ENCODE measurements around the gene APEX1. TPM values are rescaled to one million over a fixed set of nuclear protein-coding genes. Genes with fewer than 3 reads are reported as not detected.

APEX1 gene
- total and polyA plus RNA-seq, 2 of the 8 experiments (the other 6 are each of a cell fraction or from before 2014, with no cell fraction given), result 384 to 700 TPM

- DNase-seq (ENCODE audit: low read depth in 1 of 2, low spot score in 2 of 2), result peak; percentile 31 to 83
- CTCF ChIA-PET (ENCODE audit: partially characterized antibody), result interaction anchor here (0.9 to 3.7 kb wide), 5 partner anchors 11 to 195 kb away, joined by 3 to 35 read pairs (median 9); partner anchors contain the start of genes APEX1 and OSGEP
- H2BK12ac ChIP-seq (ENCODE audit: low read depth, low read length), result peak within 1 kb of the TSS; percentile 92; the same call in 1 of the 2 replicates
- POLR2A ChIA-PET (ENCODE audit: partially characterized antibody), result interaction anchor here (0.6 to 3.4 kb wide), 15 partner anchors 9 to 198 kb away, joined by 3 to 23 read pairs (median 3); partner anchors contain the start of genes APEX1, OSGEP and PARP2
- no peak within 1 kb of the TSS for H3K23ac ChIP-seq (ENCODE audit: insufficient read length)
- H4K8ac ChIP-seq (ENCODE audit: extremely low read depth, insufficient read depth, low read length), result peak within 1 kb of the TSS; percentile 92; the same call in 1 of the 2 replicates
- H2AK5ac ChIP-seq (ENCODE audit: low read depth, low read length), result no peak within 1 kb of the TSS
- H2BK120ac ChIP-seq (replicated peaks; ENCODE audit: low read depth, low read length), result no peak within 1 kb of the TSS
- WGBS, 2 experiments (ENCODE audit: extremely low coverage in 1 of 2, insufficient coverage in 1 of 2, insufficient read length in 1 of 2, insufficient replicate concordance in 2 of 2, low coverage in 1 of 2, low lambda C conversion rate in 2 of 2, missing lambda C conversion rate in 1 of 2), result 2% methylated on average over 43 of the region's 43 CpGs; no CpG with 5 or more reads in 1 of the 2 experiments
- H2BK15ac ChIP-seq (ENCODE audit: low read length), result 0 out of 2 replicates have a peak within 1 kb of the TSS, but pooled peaks have one; percentile 5
- no peak for FAIRE-seq
- peak within 1 kb of the TSS; percentile 78 for H3K18ac ChIP-seq (ENCODE audit: extremely low read depth, low read length)
- H3K4me2 ChIP-seq (ENCODE audit: insufficient read depth in 1 of 2, low read depth in 2 of 2, low read length in 2 of 2), result peak within 1 kb of the TSS; percentile 68 to 81
- no peak within 1 kb of the TSS for H3K14ac ChIP-seq (ENCODE audit: insufficient read length)
- H4K20me1 ChIP-seq (replicated peaks in 1 of 2; ENCODE audit: control insufficient read depth in 1 of 2, insufficient read depth in 2 of 2, low read length in 2 of 2), result no peaks in the 10 kb centered on the region
- H4K5ac ChIP-seq (ENCODE audit: insufficient read length, low read depth, low read length), result peak within 1 kb of the TSS; percentile 74
- H3K9me3 ChIP-seq (ENCODE audit: insufficient read depth in 2 of 2, low read depth in 1 of 2, low read length in 1 of 2), result no peaks in the 10 kb centered on the region
- H3K4me3 ChIP-seq (ENCODE audit: extremely low read depth in 1 of 4, insufficient read depth in 2 of 4, low read depth in 3 of 4, low read length in 4 of 4), result peak within 1 kb of the TSS; percentile 91 to 97 (median 92)
- H3K23me2 ChIP-seq (ENCODE audit: low read depth, low read length), result peaks cover 7% of the 10 kb centered on the region
- no peaks in the 10 kb centered on the region; a peak in 1 of 8 replicates for H3K36me3 ChIP-seq (ENCODE audit: control insufficient read depth in 2 of 4, insufficient read depth in 4 of 4, low read length in 3 of 4)
- peaks cover 0 to 5% (median 3%) of the 10 kb centered on the region in 4 experiments; a peak in 3 of 7 replicates for H3K4me1 ChIP-seq (replicated peaks in 1 of 4; ENCODE audit: control insufficient read depth in 3 of 4, insufficient read depth in 4 of 4, low read length in 3 of 4)
- 0 out of 2 replicates have a peak, but pooled peaks cover 3% of the 10 kb centered on the region for H3K79me1 ChIP-seq (ENCODE audit: low read depth, low read length)
- no peak within 1 kb of the TSS for H2BK5ac ChIP-seq (ENCODE audit: low read depth, low read length)
- no peaks in the 10 kb centered on the region for H3K27me3 ChIP-seq (replicated peaks in 1 of 4; ENCODE audit: control insufficient read depth in 3 of 4, extremely low read depth in 1 of 4, insufficient read depth in 3 of 4, low read length in 3 of 4)
- H3K4ac ChIP-seq (replicated peaks; ENCODE audit: insufficient read length, low read depth, low read length), result no peak within 1 kb of the TSS
- peak within 1 kb of the TSS; percentile 34 for H4K91ac ChIP-seq (replicated peaks; ENCODE audit: insufficient read length, low read length)
- H3K79me2 ChIP-seq (ENCODE audit: control insufficient read depth in 1 of 2, insufficient read depth in 2 of 2, low read length in 2 of 2), result no peaks in the 10 kb centered on the region; a peak in 1 of 4 replicates
- no peak within 1 kb of the TSS for H2BK20ac ChIP-seq (ENCODE audit: low read length)
- no peak within 1 kb of the TSS; the same call in 1 of the 2 replicates for H3K27ac ChIP-seq (ENCODE audit: low read depth, low read length)
- peak within 1 kb of the TSS; percentile 60 for H3K56ac ChIP-seq (replicated peaks; ENCODE audit: insufficient read length, low read depth, low read length)
- H3K9ac ChIP-seq (replicated peaks in 1 of 4; ENCODE audit: extremely low read depth in 1 of 4, low read depth in 3 of 4, low read length in 3 of 4), result peak within 1 kb of the TSS; percentile 49 to 81 (median 60)
- H2AFZ ChIP-seq (ENCODE audit: low read length), result peak within 1 kb of the TSS; percentile 37
- no peak for TF ChIP-seq SIRT6 (IDR thresholded peaks at IDR 0.05; ENCODE audit: low read length)
- no peak for TF ChIP-seq KDM5A (IDR thresholded peaks at IDR 0.05; ENCODE audit: low read length)
- TF ChIP-seq KDM4A (IDR thresholded peaks at IDR 0.05; ENCODE audit: low read depth, low read length, severe bottlenecking), result peak; percentile 98
- TF ChIP-seq CHD2 (IDR thresholded peaks at IDR 0.05; ENCODE audit: low read length), result no peak
- no peak for TF ChIP-seq RXRA (IDR thresholded peaks at IDR 0.05; ENCODE audit: insufficient read depth, low read depth, low read length)
- TF ChIP-seq SP4 (IDR thresholded peaks at IDR 0.05; ENCODE audit: low read length), result no peak
- TF ChIP-seq YY1 (IDR thresholded peaks at IDR 0.05; ENCODE audit: low read depth, low read length), result no peak
- TF ChIP-seq POLR2A (IDR thresholded peaks at IDR 0.05; ENCODE audit: control extremely low read depth in 1 of 2, low read depth in 2 of 2, low read length in 2 of 2), result peak in 1 of 2 experiments; percentile 57; a peak in 1 of 3 replicates
- no peak for TF ChIP-seq ZNF274 (IDR thresholded peaks at IDR 0.05; ENCODE audit: borderline replicate concordance, extremely low read depth, low read length)
- no peak for TF ChIP-seq TCF12 (IDR thresholded peaks at IDR 0.05; ENCODE audit: low read depth, low read length)
- no peak for TF ChIP-seq SRF (IDR thresholded peaks at IDR 0.05; ENCODE audit: low read depth, low read length)
- TF ChIP-seq TAF1 (IDR thresholded peaks at IDR 0.05; ENCODE audit: low read depth, low read length), result 0 out of 2 replicates have a peak, but pooled peaks have one; percentile 55
Observed at GRCh38 chr14:20412876-20413743, 41.9 kb upstream of the APEX1 start, which contains the start of gene TEP1. TSS of gene TEP1 (minus strand) at chr14:20413501. CDS start at chr14:20408439, 5,062 bp downstream.
